ENCODE measurements around the gene CGAS.

- TF ChIP-seq CTCF (conservative IDR thresholded peaks at IDR 0.05; ENCODE audit: low read depth, low read length), result no peak
- TF ChIP-seq POLR2A (IDR thresholded peaks at IDR 0.05; ENCODE audit: low read depth, low read length), result no peak
- TF ChIP-seq MAFK (IDR thresholded peaks at IDR 0.05; ENCODE audit: low read depth, low read length), result no peak
- TF ChIP-seq RAD21 (IDR thresholded peaks at IDR 0.05; ENCODE audit: low read length), result no peak
- TF ChIP-seq SMC3 (IDR thresholded peaks at IDR 0.05; ENCODE audit: low read depth, low read length), result no peak
- no peak for TF ChIP-seq RCOR1 (IDR thresholded peaks at IDR 0.05; ENCODE audit: insufficient replicate concordance, low read length)
- no peak for TF ChIP-seq USF2 (IDR thresholded peaks at IDR 0.05; ENCODE audit: low read depth, low read length)
- no peak for TF ChIP-seq ELK1 (IDR thresholded peaks at IDR 0.05; ENCODE audit: borderline replicate concordance, low read depth, low read length)
- no peak for TF ChIP-seq FOS (IDR thresholded peaks at IDR 0.05; ENCODE audit: low read depth, low read length)
- TF ChIP-seq NFE2L2 (IDR thresholded peaks at IDR 0.05; ENCODE audit: low read depth, low read length), result no peak
These were observed 30.6 kb downstream of the CGAS start for GRCh38 chr6:73421534-73421933.

Measured in IMR-90 (cell line).